Bronchial epithelial cell (primary cell): Measurements from ENCODE around the gene CPSF6. TPM values are rescaled to one million over a fixed set of nuclear protein-coding genes. Genes with fewer than 3 reads are reported as not detected.
"Not testable (repeated sequence)": the region's sequence is repeated elsewhere in the genome, so short reads cannot be mapped to it uniquely, and the experiment has no call there.

Source experiments
- DNase-seq: peaks from one replicate; pipeline ENCODE4 v3.0.0-alpha.2; 2010; ENCODE audit warnings: low read depth
- FAIRE-seq: peaks from 2 replicates; lab custom pipeline; 2011; peaks lifted over from hg19 to GRCh38; lab: Jason Lieb, UNC
- H3K27me3 ChIP-seq: 2 replicates; pipeline ENCODE4 v1.5.1; 2011; ENCODE audit warnings: low read length; ENCODE audit not compliant: control insufficient read depth, insufficient read depth
- H3K36me3 ChIP-seq: 2 replicates; pipeline ENCODE4 v1.5.1; 2011; ENCODE audit warnings: low read length; ENCODE audit not compliant: control insufficient read depth, insufficient read depth
- H3K4me3 ChIP-seq: 2 replicates; pipeline ENCODE4 v1.5.1; 2011; ENCODE audit warnings: mild to moderate bottlenecking, low read depth, low read length, control low read depth
- total RNA-seq: library from RNA; depleted of rRNA; stranded (reverse); fragments of >200 nt; gene quantifications from 2 replicates; pipeline ENCODE4 v1.2.1, GENCODE V29; 2014
- TF ChIP-seq, protein P1 (sequence below): IDR thresholded peaks from 2 replicates; pipeline ENCODE4 v1.5.1; 2011; ENCODE audit warnings: mild to moderate bottlenecking, moderate library complexity, low read length, control low read depth, inconsistent platforms; ENCODE audit not compliant: insufficient read depth, severe bottlenecking

The CPSF6 gene
- total RNA-seq, 1 donor from 2014 or later: 17.9 TPM

DNA sequence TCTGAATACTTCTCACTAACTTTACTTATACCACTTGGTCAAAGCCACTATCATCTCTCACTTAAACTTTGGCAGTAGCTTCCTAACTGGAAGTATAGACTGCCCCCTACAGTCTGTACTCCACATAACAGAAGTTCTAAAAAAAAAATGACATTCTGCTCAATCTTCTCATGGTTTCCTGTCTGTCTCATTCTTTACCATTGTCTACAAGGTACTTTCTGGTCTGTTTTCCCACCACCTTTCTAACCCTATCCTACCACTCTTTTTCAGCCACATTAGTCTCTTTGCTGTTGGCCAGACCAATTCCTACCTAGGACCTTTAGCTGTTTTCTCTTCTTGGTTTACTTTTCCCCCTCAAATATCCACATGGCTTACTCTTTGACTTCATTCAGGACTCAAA lies 14.7 kb downstream of the CPSF6 start:
- Histone ChIP-seq H3K27me3 (no peaks in the 10 kb centered on the region), H3K4me3 (no peak overlapping the region), H3K36me3 (peaks cover 9% of the 10 kb centered on the region)
- DNase-seq: peak; percentile 63
- TF ChIP-seq, protein P1, sequence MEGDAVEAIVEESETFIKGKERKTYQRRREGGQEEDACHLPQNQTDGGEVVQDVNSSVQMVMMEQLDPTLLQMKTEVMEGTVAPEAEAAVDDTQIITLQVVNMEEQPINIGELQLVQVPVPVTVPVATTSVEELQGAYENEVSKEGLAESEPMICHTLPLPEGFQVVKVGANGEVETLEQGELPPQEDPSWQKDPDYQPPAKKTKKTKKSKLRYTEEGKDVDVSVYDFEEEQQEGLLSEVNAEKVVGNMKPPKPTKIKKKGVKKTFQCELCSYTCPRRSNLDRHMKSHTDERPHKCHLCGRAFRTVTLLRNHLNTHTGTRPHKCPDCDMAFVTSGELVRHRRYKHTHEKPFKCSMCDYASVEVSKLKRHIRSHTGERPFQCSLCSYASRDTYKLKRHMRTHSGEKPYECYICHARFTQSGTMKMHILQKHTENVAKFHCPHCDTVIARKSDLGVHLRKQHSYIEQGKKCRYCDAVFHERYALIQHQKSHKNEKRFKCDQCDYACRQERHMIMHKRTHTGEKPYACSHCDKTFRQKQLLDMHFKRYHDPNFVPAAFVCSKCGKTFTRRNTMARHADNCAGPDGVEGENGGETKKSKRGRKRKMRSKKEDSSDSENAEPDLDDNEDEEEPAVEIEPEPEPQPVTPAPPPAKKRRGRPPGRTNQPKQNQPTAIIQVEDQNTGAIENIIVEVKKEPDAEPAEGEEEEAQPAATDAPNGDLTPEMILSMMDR: peak; percentile 44
- FAIRE-seq: no peak

- no peak overlapping the region for H3K4me3 ChIP-seq
- peaks cover 11% of the 10 kb centered on the region for H3K36me3 ChIP-seq
- no peaks in the 10 kb centered on the region for H3K27me3 ChIP-seq
- no peak for DNase-seq
- no peak for FAIRE-seq
- TF ChIP-seq, protein P1: no peak
Measured at GRCh38 chr12:69254862-69255261, 15.5 kb downstream of the CPSF6 start.

DNA sequence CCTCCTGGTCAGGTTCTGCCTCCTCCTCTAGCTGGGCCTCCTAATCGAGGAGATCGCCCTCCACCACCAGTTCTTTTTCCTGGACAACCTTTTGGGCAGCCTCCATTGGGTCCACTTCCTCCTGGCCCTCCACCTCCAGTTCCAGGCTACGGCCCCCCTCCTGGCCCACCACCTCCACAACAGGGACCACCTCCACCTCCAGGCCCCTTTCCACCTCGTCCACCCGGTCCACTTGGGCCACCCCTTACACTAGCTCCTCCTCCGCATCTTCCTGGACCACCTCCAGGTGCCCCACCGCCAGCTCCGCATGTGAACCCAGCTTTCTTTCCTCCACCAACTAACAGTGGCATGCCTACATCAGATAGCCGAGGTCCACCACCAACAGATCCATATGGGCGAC lies 19.3 kb downstream of the CPSF6 start:
- TF ChIP-seq, protein P1: no peak
- H3K27me3 ChIP-seq: no peaks in the 10 kb centered on the region
- no peak overlapping the region for H3K4me3 ChIP-seq
- FAIRE-seq (no peak), DNase-seq (no peak)
- peaks cover 14% of the 10 kb centered on the region for H3K36me3 ChIP-seq

DNA sequence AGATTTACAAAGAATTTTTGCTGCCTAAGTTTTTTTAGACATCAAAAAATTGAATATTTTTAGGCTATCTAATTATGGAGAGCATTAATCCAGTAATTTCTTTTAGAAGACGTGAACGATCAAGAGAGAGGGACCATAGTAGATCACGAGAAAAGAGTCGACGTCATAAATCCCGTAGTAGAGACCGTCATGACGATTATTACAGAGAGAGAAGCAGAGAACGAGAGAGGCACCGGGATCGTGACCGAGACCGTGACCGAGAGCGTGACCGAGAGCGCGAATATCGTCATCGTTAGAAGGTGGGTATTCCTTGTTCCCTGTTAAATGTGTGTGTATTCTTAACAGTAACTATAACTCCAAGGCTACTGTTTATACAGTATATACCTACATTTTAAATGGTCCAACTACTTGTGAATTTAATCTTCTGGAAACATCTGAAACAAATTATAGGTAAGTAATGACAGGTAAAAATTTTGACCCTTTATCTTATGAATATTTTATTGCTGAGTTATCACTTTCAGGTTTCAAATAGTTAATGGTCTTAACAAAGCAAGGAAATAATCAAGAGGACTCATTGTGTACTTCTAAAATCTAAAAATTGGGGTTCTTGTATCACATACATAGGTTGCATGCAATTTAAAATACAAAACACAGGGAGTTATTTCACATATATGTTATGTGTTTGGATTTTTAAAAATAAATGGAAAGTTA lies 23.1 kb downstream of the CPSF6 start:
- no peak overlapping the region for H3K4me3 ChIP-seq
- FAIRE-seq: no peak
- no peaks in the 10 kb centered on the region for H3K27me3 ChIP-seq
- H3K36me3 ChIP-seq: peaks cover 13% of the 10 kb centered on the region
- no peak for DNase-seq
- TF ChIP-seq, protein P1: no peak

GRCh38 chr12:69265205-69265604 lies 25.8 kb downstream of the CPSF6 start:
- H3K36me3 ChIP-seq: peaks cover 1% of the 10 kb centered on the region
- no peak overlapping the region for H3K4me3 ChIP-seq
- FAIRE-seq (no peak), DNase-seq (no peak)
- TF ChIP-seq, protein P1: no peak
- H3K27me3 ChIP-seq: no peaks in the 10 kb centered on the region

DNA sequence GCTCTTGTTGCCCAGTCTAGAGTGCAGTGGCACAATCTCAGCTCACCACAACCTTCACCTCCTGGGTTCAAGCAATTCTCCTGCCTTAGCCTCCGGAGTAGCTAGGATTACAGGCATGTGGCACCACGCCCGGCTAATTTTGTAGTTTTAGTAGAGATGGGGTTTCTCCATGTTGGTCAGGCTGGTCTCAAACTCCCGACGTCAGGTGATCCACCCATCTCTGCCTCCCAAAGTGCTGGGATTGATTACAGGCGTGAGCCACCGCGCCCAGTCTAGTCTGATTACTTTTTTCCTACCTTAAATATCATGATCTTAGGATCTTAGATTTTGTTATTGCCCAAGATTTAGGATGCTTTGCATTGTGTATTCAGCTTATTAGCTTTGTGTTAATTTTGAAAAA lies 26.3 kb downstream of the CPSF6 start:
- not testable (repeated sequence) for FAIRE-seq, H3K36me3 ChIP-seq, DNase-seq, H3K27me3 ChIP-seq, H3K4me3 ChIP-seq
